H1 (cell line): ENCODE results near the gene TLK1. TPM values are rescaled to one million over a fixed set of nuclear protein-coding genes. Genes with fewer than 3 reads are reported as not detected.
A peak's percentile ranks its signal among the peaks of the same experiment; 100 is the strongest.

Experiments used
- EGR1 ChIP-seq: IDR thresholded peaks from 2 replicates; pipeline ENCODE4 v1.6.1; 2011; ENCODE audit warnings: low read depth, low read length, borderline replicate concordance
- KDM1A ChIP-seq: fragments of 200-600, 300-600 bp; sonication (generic); IDR thresholded peaks from 2 replicates; pipeline ENCODE4 v1.7.1; 2016; ENCODE audit warnings: mild to moderate bottlenecking, low read length, borderline replicate concordance
- RAD21 ChIP-seq, 2 experiments: IDR thresholded peaks in 1 of 2; conservative IDR thresholded peaks in 1 of 2; 2 replicates each; pipeline ENCODE4 v1.6.1; 2011; ENCODE audit warnings: low read depth in 2 of 2, low read length in 2 of 2, improper control_type of control experiment in 1 of 2, inconsistent platforms in 1 of 2, mild to moderate bottlenecking in 1 of 2, moderate library complexity in 1 of 2
- SIRT6 ChIP-seq: IDR thresholded peaks from one replicate; pipeline ENCODE4 v1.7.1; 2012; ENCODE audit warnings: low read length, inconsistent platforms
- TEAD4 ChIP-seq: IDR thresholded peaks from 2 replicates; pipeline ENCODE4 v1.6.1; 2012; ENCODE audit warnings: low read depth, low read length, inconsistent platforms, mixed read lengths
- polyA plus RNA-seq, 7 experiments: library from polyadenylated mRNA; depleted of rRNA in 3 of 7; stranded (reverse) in 5 of 7; unstranded in 2 of 7; fragments of >200 nt in 5 of 7; fragments of 200-250 nt in 2 of 7; gene quantifications; 1 replicate in 5 of 7; 2 replicates in 1 of 7; 4 replicates in 1 of 7; pipeline versions ENCODE4 v1.2.1 to v1.2.3, GENCODE V29; 2011 to 2013; ENCODE audit warnings: missing spikeins in 2 of 7, mixed read lengths in 2 of 7
- total RNA-seq: library from RNA; stranded (reverse); fragmentation: NEBNext Ultra II Directional; extraction: Animal tissue kit (Norgen Biotek cat#: 25700); gene quantifications from 2 replicates; pipeline ENCODE4 v1.2.1, GENCODE V29; 2021

The TLK1 gene
- total and polyA plus RNA-seq, 2 of the 8 experiments (the other 6 are each of a cell fraction or from before 2014, with no cell fraction given), result 11.2 to 102 TPM

GRCh38 chr2:171159372-171160118 is 1.1 kb downstream of the TLK1 start (continued):
- TF ChIP-seq RAD21 (IDR thresholded peaks at IDR 0.05 in 1 of 2, conservative IDR thresholded peaks at IDR 0.05 in 1 of 2; ENCODE audit: low read depth in 2 of 2, low read length in 2 of 2), result peak; percentile 54 to 60
- TF ChIP-seq KDM1A, result no peak
- no peak for TF ChIP-seq TEAD4
- no peak for TF ChIP-seq SIRT6
- TF ChIP-seq EGR1, result no peak
